ENCODE results near the gene CMIP.

DNA sequence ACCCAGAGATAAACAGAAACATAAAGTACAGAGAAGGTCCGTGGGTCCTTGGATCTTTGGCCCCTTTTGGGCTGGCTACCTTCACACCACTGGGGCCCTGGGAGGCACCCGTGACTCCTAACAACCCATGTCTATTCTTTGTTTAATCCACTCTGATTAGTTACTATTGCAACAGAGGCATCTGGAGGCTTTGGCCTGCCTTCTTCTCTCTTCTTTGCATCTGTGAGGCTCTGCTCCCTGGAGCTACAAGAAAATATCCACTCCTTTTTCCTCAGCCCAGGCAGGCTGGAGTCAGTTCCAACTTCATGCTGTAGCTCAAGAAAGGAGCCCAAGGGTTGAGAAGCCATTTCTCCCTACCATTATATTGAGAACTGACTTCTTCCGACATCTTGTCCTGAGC is 9.5 kb upstream of the CMIP start:
- TF ChIP-seq, protein P1, sequence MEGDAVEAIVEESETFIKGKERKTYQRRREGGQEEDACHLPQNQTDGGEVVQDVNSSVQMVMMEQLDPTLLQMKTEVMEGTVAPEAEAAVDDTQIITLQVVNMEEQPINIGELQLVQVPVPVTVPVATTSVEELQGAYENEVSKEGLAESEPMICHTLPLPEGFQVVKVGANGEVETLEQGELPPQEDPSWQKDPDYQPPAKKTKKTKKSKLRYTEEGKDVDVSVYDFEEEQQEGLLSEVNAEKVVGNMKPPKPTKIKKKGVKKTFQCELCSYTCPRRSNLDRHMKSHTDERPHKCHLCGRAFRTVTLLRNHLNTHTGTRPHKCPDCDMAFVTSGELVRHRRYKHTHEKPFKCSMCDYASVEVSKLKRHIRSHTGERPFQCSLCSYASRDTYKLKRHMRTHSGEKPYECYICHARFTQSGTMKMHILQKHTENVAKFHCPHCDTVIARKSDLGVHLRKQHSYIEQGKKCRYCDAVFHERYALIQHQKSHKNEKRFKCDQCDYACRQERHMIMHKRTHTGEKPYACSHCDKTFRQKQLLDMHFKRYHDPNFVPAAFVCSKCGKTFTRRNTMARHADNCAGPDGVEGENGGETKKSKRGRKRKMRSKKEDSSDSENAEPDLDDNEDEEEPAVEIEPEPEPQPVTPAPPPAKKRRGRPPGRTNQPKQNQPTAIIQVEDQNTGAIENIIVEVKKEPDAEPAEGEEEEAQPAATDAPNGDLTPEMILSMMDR (IDR thresholded peaks at IDR 0.05; ENCODE audit: insufficient read depth, low read length, poor library complexity, severe bottlenecking), result no peak
- no peak for TF ChIP-seq EZH2phosphoT487 (conservative IDR thresholded peaks at IDR 0.05; ENCODE audit: low read length)
